Erythroblast (primary cell): ENCODE results near the gene PRPF6.

Experiments
- GATA1 ChIP-seq: IDR thresholded peaks from 2 replicates; pipeline ENCODE4 v1.6.1; 2011; ENCODE audit warnings: low read depth, mild to moderate bottlenecking, control low read depth, low read length, moderate library complexity
- POLR2A ChIP-seq: IDR thresholded peaks from 2 replicates; pipeline ENCODE4 v1.6.1; 2011; ENCODE audit warnings: mild to moderate bottlenecking, low read length

DNA sequence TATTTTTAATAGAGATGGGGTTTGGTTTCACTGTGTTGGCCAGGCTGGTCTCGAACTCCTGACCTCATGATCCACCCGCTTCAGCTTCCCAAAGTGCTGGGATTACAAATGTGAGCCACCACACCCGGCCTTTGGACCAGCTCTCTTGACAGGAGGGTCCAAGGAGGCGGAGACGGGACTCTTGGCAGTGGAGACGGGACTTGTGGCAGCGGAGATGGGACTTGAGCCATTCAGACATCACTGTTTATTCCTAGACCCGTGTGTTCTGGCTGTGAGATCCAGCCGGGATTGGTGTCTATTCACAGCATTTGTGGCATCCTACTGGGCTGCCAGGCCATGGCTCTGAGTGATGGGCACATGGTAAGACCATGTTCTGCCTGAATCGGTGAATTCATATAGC is 25.6 kb downstream of the PRPF6 start:
- TF ChIP-seq POLR2A = no peak
- TF ChIP-seq GATA1 = no peak
